Prostate gland (tissue), 2 donors: ENCODE results near the gene DOK6.

Source experiments
- POLR2A ChIP-seq: fragments of 450-650 bp; IDR thresholded peaks from one replicate; pipeline ENCODE4 v1.6.1; 2016; ENCODE audit warnings: antibody characterized with exemption, mild to moderate bottlenecking
- POLR2AphosphoS5 ChIP-seq: sonication (generic); formaldehyde crosslinking; IDR thresholded peaks from one replicate; pipeline ENCODE4 v1.6.1; 2017; ENCODE audit warnings: antibody characterized with exemption
- TF ChIP-seq, protein P1 (sequence below), 4 experiments: fragments of 200-600 bp in 2 of 4; fragments of 450-650 bp in 2 of 4; sonication (generic) in 2 of 4; IDR thresholded peaks; 1 replicate in 3 of 4; 2 replicates in 1 of 4; pipeline ENCODE4 v1.5.1; 2016 to 2019; ENCODE audit warnings: antibody characterized with exemption in 4 of 4, mild to moderate bottlenecking in 2 of 4, moderate library complexity in 2 of 4

- TF ChIP-seq, protein P1, sequence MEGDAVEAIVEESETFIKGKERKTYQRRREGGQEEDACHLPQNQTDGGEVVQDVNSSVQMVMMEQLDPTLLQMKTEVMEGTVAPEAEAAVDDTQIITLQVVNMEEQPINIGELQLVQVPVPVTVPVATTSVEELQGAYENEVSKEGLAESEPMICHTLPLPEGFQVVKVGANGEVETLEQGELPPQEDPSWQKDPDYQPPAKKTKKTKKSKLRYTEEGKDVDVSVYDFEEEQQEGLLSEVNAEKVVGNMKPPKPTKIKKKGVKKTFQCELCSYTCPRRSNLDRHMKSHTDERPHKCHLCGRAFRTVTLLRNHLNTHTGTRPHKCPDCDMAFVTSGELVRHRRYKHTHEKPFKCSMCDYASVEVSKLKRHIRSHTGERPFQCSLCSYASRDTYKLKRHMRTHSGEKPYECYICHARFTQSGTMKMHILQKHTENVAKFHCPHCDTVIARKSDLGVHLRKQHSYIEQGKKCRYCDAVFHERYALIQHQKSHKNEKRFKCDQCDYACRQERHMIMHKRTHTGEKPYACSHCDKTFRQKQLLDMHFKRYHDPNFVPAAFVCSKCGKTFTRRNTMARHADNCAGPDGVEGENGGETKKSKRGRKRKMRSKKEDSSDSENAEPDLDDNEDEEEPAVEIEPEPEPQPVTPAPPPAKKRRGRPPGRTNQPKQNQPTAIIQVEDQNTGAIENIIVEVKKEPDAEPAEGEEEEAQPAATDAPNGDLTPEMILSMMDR (IDR thresholded peaks at IDR 0.05): no peak
- TF ChIP-seq POLR2A: no peak
- no peak for TF ChIP-seq POLR2AphosphoS5
These were observed 483.1 kb downstream of the DOK6 start for GRCh38 chr18:69883781-69884180.
